Ishikawa (cell line): Measurements from ENCODE around the gene NDOR1.

Experiments used
- CEBPB ChIP-seq: IDR thresholded peaks from 2 replicates; pipeline ENCODE4 v1.6.1; 2012
- CREB1 ChIP-seq: IDR thresholded peaks from 2 replicates; pipeline ENCODE4 v1.6.1; 2012; ENCODE audit warnings: low read depth
- EGR1 ChIP-seq: IDR thresholded peaks from 2 replicates; pipeline ENCODE4 v1.6.1; 2012
- EP300 ChIP-seq: IDR thresholded peaks from 2 replicates; pipeline ENCODE4 v1.6.1; 2012; ENCODE audit warnings: borderline replicate concordance
- FOXM1 ChIP-seq: IDR thresholded peaks from 2 replicates; pipeline ENCODE4 v1.6.1; 2012; ENCODE audit warnings: low read depth, borderline replicate concordance
- NFIC ChIP-seq: IDR thresholded peaks from 2 replicates; pipeline ENCODE4 v1.6.1; 2012
- RAD21 ChIP-seq: IDR thresholded peaks from 2 replicates; pipeline ENCODE4 v1.6.1; 2012; ENCODE audit warnings: low read depth
- TAF1 ChIP-seq: IDR thresholded peaks from 2 replicates; pipeline ENCODE4 v1.6.1; 2012; ENCODE audit warnings: low read depth, mild to moderate bottlenecking
- TCF12 ChIP-seq: IDR thresholded peaks from 2 replicates; pipeline ENCODE4 v1.6.1; 2012; ENCODE audit warnings: low read depth
- TEAD4 ChIP-seq: IDR thresholded peaks from 2 replicates; pipeline ENCODE4 v1.6.1; 2012
- YY1 ChIP-seq: IDR thresholded peaks from 2 replicates; pipeline ENCODE4 v1.6.1; 2012; ENCODE audit warnings: low read depth
- ZBTB7A ChIP-seq: IDR thresholded peaks from 2 replicates; pipeline ENCODE4 v1.6.1; 2012; ENCODE audit warnings: low read depth
- TF ChIP-seq, protein P1 (sequence below): IDR thresholded peaks from 2 replicates; pipeline ENCODE4 v1.6.1; 2012
- TF ChIP-seq, protein P2 (sequence below): IDR thresholded peaks from 2 replicates; pipeline ENCODE4 v1.6.1; 2012; ENCODE audit warnings: low read depth, mild to moderate bottlenecking
- TF ChIP-seq, protein P3 (sequence below): IDR thresholded peaks from 2 replicates; pipeline ENCODE4 v1.6.1; 2012

NDOR1 gene

DNA sequence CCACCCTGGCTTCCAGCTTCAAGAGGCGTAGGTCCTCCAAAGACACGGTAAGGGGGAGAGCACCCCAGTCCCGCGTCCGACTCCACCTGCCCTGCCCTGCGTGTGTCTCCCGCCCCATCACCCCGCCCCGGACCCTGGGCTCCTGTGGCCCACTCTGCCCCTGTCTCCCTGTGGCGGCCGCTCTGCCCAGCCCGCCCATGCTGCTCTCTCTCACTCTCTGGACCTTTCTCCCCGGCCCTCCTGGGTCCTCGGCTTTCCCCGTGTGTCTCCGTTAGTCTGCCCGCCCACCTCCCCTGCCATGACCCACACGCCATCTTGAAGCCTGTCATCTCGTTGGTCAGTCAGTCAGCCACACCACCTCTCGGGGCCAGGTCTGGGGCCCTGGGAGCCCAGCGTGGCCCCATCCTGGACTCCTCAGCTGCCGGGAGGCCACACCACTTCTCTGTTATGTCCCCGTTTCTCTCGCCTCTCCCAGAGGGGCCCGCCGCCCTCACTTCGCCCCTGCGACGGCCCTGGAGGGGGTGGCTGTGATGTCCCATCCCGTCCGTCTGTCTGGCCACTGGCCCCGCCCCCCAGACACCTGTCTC lies 40.2 kb upstream of the NDOR1 start:
- TF ChIP-seq EGR1 (no peak), CEBPB (no peak), ZBTB7A (no peak), NFIC (no peak), FOXM1 (no peak), TCF12 (no peak), TEAD4 (no peak), EP300 (no peak), CREB1 (no peak), YY1 (no peak), RAD21 (no peak), TAF1 (no peak)
- TF ChIP-seq, protein P1, sequence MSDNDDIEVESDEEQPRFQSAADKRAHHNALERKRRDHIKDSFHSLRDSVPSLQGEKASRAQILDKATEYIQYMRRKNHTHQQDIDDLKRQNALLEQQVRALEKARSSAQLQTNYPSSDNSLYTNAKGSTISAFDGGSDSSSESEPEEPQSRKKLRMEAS: no peak
- TF ChIP-seq, protein P2, sequence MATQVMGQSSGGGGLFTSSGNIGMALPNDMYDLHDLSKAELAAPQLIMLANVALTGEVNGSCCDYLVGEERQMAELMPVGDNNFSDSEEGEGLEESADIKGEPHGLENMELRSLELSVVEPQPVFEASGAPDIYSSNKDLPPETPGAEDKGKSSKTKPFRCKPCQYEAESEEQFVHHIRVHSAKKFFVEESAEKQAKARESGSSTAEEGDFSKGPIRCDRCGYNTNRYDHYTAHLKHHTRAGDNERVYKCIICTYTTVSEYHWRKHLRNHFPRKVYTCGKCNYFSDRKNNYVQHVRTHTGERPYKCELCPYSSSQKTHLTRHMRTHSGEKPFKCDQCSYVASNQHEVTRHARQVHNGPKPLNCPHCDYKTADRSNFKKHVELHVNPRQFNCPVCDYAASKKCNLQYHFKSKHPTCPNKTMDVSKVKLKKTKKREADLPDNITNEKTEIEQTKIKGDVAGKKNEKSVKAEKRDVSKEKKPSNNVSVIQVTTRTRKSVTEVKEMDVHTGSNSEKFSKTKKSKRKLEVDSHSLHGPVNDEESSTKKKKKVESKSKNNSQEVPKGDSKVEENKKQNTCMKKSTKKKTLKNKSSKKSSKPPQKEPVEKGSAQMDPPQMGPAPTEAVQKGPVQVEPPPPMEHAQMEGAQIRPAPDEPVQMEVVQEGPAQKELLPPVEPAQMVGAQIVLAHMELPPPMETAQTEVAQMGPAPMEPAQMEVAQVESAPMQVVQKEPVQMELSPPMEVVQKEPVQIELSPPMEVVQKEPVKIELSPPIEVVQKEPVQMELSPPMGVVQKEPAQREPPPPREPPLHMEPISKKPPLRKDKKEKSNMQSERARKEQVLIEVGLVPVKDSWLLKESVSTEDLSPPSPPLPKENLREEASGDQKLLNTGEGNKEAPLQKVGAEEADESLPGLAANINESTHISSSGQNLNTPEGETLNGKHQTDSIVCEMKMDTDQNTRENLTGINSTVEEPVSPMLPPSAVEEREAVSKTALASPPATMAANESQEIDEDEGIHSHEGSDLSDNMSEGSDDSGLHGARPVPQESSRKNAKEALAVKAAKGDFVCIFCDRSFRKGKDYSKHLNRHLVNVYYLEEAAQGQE: no peak
- TF ChIP-seq, protein P3, sequence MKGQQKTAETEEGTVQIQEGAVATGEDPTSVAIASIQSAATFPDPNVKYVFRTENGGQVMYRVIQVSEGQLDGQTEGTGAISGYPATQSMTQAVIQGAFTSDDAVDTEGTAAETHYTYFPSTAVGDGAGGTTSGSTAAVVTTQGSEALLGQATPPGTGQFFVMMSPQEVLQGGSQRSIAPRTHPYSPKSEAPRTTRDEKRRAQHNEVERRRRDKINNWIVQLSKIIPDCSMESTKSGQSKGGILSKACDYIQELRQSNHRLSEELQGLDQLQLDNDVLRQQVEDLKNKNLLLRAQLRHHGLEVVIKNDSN: no peak

DNA sequence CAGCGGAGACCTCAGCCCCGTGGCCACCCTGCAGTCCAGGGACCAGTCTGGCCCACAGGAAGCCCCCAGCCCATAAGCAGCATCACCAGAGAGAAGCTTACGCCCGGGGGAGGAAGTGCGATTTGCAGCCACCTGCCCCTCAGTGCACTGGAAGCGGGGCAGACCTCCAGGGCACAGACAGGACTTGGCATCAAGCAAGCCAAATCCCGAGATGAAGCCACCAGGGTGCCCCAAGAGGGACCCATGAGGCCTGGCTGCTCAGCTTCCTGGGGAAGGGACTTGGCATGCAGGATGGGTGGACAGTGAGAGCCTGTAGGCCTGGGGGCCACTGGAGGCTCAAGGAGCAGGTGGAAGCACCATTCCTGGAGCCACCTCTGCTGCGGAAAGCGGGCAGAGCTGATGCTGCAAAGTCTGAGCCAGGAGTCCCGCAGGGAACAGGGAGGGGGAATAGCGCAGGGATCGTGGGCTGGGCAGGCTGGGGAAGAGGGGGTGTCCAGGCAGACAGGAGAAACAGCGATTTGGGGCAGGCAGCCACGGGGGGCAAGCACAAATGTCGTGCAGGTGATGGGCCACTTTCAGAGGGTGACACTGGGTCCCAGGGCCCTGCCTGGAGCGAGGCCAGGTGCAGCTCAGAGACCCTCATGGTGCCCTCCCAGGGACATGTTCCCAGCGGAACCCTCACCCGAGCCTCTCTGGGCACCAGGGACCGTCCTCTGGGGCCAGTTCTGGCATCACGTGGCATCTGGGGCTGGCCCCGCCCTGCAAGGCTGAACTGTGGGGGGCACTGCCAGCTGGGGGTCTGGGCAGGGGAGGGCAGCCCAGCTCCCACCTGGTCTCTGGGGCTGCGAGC lies 38.9 kb upstream of the NDOR1 start:
- TF ChIP-seq, protein P3: peak; percentile 66
- TF ChIP-seq TCF12 (no peak), TEAD4 (no peak)
- TF ChIP-seq, protein P1: peak; percentile 16; the same call in 1 of the 2 replicates

DNA sequence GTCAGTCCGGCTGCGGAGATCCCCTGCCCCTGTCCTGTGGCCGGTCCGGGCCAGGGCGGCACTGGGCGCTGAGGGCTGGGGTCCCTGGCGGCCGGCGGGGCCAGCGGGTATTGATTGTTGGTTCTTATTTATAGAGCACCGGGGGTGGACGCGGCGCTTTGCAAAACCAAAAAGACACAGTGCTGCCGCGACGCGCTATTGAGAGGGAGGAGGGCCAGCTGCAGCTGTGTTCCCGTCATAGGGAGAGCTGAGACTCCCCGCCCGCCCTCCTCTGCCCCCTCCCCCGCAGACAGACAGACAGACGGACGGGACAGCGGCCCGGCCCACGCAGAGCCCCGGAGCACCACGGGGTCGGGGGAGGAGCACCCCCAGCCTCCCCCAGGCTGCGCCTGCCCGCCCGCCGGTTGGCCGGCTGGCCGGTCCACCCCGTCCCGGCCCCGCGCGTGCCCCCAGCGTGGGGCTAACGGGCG lies 38.2 kb upstream of the NDOR1 start:
- TF ChIP-seq, protein P1: no peak
- TF ChIP-seq YY1 (no peak), FOXM1 (no peak), ZBTB7A (no peak), RAD21 (no peak), CREB1 (no peak), TEAD4 (no peak), CEBPB (no peak), TAF1 (no peak), EGR1 (no peak), NFIC (no peak), TCF12 (no peak)
- TF ChIP-seq, protein P2: no peak
- TF ChIP-seq, protein P3: no peak

DNA sequence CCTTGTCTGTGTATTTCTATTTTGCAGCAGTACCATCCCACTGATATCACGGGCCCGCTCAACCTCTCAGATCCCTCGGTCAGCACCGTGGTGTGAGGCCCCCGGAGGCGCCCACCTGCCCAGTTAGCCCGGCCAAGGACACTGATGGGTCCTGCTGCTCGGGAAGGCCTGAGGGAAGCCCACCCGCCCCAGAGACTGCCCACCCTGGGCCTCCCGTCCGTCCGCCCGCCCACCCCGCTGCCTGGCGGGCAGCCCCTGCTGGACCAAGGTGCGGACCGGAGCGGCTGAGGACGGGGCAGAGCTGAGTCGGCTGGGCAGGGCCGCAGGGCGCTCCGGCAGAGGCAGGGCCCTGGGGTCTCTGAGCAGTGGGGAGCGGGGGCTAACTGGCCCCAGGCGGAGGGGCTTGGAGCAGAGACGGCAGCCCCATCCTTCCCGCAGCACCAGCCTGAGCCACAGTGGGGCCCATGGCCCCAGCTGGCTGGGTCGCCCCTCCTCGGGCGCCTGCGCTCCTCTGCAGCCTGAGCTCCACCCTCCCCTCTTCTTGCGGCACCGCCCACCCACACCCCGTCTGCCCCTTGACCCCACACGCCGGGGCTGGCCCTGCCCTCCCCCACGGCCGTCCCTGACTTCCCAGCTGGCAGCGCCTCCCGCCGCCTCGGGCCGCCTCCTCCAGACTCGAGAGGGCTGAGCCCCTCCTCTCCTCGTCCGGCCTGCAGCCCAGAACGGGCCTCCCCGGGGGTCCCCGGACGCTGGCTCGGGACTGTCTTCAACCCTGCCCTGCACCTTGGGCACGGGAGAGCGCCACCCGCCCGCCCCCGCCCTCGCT lies 37.5 kb upstream of the NDOR1 start:
- TF ChIP-seq, protein P2: no peak
- TF ChIP-seq TCF12 (no peak), CREB1 (no peak), EGR1 (no peak; the same call in 1 of the 2 replicates), RAD21 (no peak), YY1 (no peak)
- TF ChIP-seq, protein P3: no peak
